ENCODE data around the gene CSMD2.

The CSMD2 gene

DNA sequence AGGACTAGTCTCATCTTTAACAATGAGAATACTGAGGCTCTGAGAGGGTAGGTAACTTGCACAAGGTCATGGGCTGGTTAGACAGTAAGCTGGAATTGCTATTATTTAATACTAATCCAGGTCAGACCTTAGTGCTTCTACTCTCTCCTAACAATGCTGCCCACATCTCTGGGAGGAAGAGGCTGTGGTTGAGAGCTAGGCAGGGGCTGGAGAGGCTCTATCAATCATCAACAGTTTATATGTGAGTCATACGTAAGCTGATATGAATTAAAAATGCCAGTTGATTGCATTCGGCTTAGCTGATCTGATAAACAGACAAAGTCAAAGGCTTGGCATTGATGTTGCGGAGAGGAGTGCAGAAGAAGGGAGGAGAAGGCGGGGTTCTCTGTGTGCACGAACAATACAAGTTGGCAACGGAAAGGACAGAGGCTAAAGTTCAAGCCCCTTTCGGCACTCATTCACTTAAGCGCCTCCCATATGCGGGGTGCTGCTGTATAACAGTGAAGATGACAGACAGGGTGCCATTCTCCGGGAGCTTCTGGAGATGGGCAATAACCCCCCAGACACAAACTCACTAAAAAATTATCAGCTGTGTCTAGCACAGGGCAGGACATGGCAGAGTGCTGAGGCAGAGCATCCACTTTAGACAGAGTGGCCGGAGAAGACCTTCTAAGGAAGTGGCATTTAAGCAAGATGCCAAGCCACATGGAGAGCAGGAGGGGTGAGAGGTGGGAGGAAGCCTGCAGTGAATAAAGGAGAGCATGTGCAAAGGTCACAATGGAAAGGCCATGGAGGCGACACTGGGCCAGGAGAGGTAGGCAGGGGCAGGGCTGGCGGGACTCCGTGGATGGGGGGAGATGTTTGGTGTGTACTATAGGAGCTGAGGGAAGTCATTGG lies 497.4 kb downstream of the CSMD2 start:
- DNase-seq = no peak

DNA sequence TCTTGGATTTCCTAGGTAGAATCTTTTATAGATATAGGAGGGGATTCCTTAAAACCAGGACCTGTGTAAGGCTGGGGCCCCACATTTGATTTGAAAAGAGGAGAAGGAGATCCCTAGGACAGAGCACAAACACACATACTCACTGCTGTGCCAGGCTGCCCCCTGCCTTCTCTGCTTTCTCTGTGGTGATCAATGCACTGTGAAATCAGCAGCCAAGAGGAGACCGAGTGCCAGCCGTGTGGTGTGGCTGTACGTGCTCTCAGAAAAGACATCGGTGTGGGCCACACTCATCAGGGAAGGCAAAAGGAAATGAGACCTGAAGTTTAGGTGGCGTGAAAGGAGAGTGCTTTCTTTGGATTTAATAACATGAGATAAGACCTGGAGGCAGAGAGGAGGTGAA lies 498.4 kb downstream of the CSMD2 start:
- DNase-seq = no peak

DNA sequence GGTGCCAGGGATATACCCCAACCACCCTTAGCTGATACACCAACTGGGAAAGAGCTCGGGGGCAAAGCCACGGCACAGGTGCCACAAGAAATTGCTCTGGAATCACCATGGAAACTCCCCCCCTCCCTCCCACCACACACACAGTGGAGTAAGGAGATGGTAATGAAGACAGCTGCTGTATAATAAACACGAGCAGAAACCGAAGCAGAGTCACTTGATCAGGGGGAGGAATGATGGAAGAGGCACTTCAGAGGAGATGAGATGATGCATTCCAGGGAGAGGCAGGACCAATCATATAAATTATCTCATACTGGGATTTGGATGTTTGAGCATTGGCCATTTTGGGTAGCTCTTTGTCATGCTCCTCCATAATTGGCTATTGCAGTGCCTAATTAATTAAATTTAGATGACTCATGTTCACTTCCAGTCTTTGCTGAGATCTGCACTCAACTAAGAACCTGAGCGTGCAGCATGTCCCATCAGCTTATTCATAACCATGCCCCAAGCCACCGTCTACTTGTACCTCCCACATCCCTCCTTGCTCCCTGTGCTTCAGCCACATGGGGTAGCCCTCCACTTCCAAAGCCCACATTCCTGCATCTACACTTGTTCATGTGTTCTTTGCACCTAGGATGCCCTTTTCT lies 503.1 kb downstream of the CSMD2 start:
- no peak for DNase-seq

DNA sequence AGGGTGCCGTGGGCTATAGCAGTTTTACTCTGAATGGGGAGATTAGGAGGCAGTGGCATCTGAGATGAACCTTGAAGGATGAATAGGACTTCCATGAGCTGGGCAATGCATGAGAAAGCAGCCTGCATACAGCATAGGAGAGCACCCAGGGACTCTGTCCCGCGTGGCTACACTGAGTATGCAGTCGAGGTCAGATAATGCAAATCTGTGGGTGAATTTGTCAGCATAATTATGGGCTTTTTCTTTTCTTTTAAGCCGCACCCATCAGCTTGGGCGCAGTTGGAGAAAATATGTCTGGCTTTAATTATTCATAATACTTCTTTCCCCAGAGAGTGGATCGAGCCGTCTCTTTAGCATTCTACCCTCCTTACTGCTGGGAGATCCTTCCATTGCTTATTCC lies 504.1 kb downstream of the CSMD2 start:
- DNase-seq = no peak

DNA sequence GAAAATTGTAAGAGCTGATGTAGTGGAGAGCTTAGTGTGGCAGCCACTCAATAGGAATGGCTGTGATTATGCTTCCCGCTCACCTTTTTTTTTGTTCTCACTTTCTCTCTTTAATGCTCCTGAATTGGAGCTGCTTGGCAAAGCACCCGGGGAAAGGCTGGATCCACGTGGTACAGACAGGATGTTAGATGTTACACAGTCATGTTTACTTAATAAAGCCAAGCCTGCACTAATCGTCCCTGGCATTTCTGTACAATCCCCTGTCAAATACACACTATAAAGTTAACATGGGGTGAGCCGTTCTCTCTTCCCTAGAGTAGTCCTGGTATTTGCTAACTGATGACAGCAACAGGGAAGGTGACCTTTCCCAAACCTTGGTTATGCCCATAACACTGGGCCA lies 504.8 kb downstream of the CSMD2 start:
- peak; percentile 39 for DNase-seq

DNA sequence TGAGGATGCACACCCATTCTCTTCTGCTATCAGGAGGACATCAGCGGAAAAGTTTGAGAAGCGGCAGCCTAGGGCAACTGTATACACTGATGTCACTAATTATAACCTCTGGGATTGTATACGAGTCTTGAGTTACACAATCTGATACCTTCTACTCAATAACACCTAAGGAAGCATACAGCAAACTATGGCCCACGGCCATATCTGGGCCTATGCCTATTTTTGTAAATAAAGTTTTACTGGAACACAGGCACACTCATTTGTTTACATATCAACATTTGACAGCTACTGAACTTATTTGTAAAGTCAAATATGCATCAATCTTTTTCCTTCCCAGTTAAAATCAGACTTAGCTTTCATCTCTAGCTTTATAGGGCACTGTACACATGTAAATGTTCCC lies 505.4 kb downstream of the CSMD2 start:
- DNase-seq = no peak

DNA sequence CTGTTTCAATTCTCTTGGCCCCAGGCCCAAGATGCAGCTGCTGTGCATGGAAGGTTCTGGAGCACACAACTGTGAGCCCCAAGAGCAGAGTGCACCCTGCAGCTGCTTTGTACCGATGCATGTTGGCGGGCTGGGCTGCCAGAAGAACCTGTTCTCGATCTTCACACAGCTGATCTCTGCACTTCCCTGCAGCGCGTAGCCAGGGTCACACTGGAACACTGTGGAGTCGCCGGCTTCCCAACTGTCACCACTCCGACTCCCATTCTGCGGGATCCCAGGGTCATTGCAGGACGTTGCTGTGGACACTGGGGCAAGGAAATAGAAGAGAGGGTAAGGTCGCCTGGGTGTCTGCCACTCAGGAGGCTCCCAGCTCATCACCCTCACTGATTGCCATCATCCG lies 507.2 kb downstream of the CSMD2 start:
- DNase-seq = no peak

DNA sequence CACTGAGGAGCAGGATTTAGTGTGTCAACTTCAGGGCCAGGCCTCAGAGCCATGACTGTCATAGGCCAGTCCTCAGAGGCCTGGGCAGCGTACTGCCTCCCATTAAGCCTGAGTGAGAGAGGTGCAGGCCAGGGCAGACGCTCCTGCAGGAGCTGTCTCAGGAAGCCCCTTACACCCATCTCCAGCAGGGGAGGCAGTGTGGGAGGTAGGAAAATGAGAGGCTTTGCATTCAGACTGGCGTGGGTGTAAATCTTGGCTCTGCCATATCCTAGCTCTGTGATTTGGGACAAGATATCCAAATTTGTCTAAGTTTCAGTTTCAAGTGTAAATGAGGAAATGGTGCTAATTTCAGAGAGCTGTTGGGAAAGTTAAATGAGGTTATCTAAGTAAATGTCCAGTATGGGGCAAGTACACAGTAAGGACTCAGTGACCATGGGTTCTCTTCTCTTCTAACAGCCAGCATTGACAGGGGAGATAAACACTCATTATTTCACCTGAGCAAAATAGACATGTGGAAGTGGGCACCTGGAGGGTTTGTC lies 508.5 kb downstream of the CSMD2 start:
- no peak for DNase-seq

DNA sequence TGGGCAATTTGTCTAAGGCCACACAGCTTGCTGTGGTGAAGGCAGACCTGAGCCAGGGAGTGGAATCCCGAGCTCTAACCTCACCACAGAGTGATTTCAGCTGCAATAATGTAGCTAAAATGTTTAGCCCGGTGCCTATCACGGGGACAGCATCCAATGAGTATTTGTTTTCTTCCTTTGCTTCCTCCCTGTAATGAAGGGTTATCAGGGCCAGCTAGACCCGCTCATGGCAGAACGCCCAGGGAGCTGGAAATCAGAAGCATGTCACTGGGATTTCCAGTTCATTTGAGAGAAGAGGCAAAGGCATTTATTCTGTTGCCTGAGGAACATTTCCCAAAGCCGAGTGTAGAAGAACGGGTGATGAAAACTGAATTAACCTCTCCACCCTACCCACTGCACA lies 509.5 kb downstream of the CSMD2 start:
- DNase-seq = no peak

DNA sequence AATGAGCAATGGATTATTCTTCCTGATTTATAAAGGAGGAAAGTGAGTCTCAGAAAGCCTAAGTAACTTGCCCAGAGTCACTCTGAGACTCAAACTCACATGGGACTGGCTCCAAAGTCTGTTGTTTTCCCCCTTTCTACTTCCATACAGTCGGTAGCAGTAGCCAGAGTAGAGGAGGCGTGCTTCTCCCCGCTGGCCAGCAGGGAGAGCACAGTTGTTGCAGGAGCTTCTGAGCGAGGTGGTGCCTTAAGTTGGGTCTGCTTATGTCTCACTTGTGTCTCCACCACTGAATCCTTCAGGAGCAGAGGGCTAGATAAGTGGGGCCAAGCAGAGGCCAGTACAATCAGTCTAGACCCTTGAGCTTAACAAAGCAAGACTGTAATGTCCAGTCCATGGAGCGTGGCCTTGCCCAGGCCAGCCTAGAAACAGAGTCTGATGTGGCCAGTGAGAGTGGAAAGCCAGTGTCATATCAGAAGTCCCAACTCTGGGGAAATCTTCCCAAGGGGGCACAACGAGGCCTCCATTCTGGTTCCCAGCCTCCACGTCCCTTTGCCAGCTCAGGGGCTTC lies 510.7 kb downstream of the CSMD2 start:
- peak; percentile 25 for DNase-seq

DNA sequence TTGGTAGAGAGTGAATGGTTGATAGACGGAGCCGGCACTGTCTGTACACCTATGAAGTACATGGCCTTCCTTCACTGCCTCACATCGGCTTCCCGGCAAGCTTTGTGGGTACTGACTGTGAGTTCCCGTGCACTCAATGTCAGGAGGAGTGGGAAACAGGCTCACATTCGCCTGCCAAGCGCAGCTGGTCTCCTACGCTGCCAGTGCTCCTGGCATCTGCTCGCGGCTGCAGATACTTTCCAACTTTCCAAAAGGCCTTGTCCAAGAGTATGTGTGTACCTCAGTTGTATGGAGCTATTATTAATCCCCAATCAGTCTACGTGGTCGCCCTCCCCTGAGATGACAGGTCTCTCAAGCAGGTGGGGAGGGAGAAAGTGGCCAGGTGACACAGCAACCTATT lies 511.8 kb downstream of the CSMD2 start:
- no peak for DNase-seq

DNA sequence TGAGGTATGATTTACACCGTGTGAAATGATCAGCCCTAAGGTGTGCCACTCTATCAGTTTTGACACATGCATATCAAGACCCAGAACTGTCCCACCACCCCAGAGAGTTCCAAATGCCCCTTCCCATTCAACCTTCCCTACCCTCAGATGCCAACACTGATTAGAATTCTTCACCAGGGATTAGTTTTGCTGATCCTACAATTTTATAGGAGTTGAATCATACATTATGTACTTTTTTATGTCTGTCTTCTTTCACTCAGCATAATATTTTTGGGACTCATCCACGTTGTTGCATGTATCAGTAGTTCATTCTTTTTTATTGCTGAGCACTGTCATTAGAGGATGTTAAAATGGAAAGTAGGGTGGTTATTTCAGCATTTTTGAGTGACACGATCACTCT lies 514.3 kb downstream of the CSMD2 start:
- no peak for DNase-seq

DNA sequence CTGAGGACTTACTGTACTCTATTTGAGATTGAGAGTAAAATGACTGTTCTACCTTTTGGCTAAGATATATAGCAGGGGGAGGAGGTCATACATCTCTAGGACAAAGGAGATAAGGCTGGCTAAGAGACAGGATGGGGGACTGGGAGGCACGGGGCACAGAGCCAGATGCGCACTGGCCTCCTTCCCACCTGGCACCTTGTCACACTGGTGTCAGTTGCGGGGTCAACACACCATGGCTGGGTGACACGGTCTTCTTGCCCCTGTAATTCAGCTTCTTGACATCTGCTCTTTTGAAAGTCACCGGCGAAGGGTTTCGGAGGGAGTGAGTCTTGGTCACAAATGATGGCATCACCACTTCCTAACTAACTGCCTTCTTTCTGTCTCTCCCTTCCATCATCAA lies 515.3 kb downstream of the CSMD2 start:
- no peak for DNase-seq

DNA sequence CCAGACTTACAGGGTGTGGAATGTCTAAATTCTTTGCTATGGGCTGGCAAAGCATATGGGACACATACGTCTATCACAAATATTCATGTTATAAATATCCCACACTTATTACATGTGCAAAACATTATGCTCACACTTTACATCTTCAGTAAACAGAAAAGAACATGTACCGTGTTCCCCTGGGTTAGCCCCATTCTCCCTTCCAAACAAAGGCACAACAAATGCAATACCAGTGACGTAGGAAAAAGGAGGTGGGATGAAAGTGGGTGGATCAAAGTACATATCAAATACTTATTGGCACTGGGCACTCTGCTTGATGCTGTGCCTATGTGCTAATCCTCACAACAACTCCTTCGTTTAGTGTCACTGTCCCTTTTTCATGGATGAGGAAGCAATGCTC lies 521.8 kb downstream of the CSMD2 start:
- DNase-seq = no peak

DNA sequence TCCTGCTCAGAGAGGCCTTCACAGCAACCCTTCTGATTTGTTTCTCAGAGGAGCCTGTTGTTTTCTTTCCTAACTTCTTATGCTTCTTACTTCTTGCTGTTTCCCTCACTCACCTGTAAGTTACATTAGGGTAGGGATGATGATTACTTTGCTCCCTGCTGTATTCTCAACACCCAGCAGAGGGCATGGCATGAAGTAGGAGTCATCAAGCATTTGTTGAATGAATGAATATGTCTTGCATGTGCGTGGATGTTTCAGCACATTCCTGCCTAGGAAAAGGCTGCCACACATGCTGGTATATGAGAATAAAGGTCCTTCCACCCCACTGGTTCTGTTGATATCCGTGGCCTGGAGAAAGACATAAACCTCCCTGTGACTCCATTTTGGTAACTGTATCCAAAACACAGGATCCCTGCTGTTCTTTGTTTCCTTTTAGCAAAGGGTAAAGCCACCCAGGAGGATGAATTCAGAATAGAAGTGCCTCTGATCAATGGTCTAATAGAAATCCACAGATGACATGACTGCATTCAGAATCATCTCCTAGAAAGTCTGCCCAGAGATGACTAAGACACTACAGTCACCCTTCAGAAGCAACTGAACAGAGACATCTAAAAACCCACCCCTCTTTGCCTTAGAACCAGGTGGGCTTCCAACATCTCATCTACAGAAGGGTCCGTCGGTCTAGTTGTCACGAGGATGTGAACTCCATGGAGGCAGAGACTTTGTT lies 523.8 kb downstream of the CSMD2 start:
- DNase-seq = peak; percentile 43

DNA sequence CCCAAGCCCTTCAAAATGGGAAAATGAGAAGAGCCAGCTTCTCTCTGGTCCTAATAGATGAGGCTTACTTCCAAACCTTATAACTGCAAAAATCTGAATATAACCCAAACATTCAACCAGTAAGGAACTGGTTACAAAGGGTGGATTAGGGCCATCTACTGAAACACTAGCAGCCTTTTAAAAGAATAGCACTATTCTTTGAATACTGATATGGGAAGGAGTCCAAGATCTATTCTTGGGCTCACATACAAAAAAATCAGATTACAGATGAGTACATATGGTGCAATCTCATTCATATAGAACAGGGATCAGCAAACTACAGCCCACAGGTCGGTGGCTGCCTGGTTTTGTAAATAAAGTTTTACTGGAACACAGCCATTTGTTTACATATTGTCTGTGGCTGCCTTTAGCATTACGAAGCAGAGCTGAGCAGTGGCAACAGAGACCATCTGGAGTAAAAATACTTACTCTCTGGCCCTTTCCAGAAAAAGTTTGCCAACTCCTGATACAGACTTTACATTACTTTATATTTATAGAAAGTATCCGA lies 524.8 kb downstream of the CSMD2 start:
- DNase-seq = no peak

DNA sequence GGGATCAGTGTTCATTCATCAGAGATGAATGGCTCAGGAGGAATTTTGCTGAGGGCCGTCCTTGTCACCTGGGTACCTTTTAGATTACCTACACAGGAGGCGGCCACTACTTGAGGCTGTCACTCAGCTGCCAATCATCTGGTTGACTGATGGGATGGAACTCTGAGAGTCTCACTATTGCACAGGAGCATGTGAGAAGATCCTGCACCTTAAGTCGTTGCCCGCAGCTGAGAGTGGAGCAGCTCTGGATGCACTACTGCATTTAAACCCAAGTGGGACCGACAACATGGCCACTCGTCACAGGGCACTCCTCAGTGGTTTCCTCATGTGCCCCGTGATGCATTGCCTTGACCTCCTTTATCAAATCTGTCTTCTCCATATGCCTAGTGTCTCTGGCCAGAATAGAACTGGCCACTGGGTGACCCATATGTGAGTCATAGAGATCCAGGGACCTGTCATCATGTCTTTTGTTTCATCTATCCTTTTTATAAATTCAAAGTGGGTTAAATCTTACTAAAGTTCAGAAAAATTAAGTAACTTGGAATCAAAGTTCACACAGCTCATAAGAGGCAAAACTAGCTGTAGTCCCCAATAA lies 527.1 kb downstream of the CSMD2 start:
- DNase-seq = peak; percentile 8

DNA sequence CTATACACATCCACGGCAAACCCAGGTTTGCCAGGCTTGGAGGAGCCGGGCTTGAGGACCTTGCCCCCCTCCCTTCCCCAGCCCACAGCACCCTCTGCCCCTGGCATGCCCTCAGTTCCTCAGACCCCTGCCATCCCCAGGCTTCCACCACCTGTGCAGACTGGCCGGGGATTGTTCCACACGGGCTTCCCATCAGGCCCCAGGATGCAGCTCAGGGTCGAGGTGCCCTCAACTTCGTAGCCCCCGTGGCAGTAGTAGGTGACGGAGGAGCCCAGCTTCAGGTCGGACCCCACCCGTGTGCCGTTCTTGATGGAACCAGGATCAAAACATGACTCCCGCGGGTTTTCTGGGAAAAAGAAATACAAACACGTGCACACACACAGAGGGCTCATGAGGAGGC lies 528.8 kb downstream of the CSMD2 start:
- DNase-seq = no peak

DNA sequence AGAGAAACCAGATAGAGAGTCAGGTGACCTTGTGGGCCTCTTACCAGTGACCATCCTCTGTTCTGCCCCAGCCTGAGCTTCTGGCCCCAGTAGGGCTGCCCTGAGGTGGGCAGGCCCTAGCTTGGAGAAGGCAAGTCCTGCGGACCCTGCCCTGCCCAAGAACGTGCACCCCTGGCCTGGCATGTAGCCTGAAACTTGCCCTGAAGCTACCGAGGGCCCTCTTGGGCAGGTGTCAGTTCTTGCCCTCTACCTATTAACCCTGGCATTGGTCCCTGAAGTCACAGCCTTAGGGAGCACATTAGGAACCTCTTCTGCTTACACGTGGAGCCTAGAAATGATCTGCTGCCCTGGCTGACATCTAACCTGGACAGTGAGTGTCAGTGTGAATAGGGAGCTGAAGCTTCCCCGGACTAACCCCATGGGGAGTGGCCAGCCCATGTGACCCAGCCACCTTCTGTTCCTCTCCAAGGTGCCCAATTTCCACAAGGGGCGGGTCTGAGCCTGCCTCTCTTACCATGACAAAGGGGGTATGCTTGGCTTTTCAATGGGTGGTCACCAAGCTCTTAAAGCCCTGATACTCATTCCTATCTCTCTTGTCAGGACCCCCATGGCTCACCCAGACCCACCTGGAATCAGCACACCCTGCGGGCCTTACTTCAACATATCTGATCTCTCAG lies 529.6 kb downstream of the CSMD2 start:
- no peak for DNase-seq

DNA sequence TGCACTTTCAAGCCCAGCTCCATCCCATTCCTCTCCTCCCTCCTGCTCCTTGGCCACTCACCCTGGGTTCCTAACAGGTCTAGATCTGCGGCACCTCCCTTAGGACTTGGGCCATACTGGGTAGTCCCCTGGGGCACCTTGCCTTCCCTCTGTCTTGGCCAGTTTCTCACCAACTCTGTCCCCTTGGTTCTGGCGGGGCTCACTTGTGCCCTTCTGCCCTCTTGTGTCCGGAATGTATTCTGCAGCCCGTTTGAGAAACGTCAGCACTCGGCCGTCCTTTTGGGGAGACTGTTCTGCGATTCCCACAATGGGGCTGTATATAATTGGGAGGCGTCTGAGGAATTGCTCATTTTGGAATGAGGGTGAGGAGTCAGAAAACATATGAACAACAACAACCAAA lies 530.2 kb downstream of the CSMD2 start:
- DNase-seq = peak; percentile 48

DNA sequence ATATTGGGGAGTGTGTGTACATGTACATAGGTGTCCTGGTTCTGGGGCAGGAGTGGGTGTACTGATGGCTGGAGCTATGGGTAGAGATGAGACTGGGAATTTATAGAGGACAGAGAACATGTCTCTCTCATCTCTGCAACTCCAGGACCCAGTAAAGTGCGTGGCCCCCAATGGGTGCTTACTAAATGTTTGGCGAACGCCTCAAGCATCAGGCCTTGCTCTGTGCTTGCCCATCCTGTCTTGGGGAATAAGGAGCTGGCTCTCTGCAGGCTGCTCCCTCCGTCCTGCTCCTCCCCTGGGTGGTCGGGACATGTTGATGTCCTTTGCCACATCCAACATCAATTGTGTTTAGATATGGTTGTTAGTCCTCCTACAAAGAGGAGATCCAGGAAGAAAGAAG lies 530.9 kb downstream of the CSMD2 start:
- DNase-seq = no peak
